GM19438 (cell line): Measurements from ENCODE around the gene CCN6.

ENCODE experiments used
- ATAC-seq: cut with Tn5 transposase; IDR thresholded peaks from one replicate; pipeline ENCODE4 v1.9.1; 2021; ENCODE audit warnings: low read depth; ENCODE audit not compliant: unreplicated experiment

Gene CCN6

DNA sequence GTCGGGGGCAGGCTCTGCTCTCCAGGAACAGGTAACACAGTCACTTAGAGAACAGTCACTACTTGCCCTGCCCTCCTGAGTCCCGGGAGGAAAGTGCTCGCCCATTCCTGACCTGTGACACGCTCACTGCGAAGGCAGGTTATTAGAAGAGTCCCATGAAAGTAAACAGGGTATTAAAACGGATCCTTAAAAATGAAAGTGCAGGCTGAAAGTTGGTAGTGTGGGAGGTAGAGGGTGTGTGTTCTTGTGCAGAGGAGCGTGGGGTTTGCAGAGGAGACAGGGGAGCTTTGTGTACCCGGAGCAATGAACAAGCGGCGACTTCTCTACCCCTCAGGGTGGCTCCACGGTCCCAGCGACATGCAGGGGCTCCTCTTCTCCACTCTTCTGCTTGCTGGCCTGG is at the start of gene CCN6:
Gene CCN6, plus strand, starts transcription at position 104 of the 400 bp plus-strand sequence. Its CDS starts 254 bp downstream, at position 358.
- no peak for ATAC-seq

DNA sequence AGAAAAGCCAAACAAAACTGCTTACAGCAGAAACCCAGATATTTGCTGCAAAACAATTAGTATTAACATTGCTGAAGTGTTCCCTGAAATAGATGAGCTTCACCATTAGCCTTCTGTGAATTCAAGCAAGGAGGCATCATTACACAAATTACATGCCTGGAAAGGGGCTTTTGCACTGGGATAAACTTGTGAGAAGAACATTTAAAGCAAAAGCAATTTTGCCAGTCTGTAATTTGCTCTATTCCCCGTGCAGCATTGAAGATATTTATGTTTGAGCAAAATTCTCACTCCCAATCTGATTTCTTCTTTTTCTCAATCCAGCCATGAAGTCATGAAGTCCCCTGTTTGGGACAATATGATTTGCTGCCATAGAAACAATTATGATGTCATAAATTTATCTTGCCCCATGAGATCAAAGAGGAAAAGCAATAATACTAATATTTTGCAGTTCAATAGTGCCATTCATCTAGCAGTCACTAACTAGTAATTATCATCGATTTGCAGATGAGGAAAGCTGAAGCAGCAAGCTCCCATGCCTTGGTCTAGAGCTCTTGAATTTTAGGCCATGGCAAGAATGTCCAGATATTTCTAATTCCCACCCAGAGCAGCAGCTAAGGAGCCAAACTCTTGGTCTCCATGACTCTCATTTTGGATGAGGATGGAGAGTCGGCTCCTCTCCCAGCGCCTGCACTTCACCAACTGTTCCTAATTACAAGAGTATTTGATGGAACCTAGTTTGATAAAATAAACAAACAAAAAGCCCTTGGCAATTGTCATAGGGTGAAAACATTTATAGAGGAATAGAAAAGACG is 49.5 kb upstream of the CCN6 start:
- ATAC-seq, result no peak

DNA sequence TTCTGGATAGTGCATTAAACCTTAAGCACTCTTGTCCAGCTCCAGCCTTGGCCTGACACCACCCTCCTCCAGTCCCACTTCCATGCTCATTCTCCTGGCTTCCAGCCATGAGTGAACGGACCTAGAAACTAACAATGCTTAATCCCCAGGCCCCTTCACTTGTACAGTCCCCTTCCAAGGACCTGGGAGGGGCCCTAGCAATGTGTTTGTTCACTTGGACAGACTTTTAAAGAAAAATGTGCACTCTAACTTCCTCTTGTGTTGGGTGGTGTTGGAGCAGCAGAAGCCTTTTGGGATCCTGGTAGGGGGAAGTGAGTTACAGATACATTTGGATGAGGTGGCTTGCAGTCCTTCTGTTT is 48.9 kb upstream of the CCN6 start:
- ATAC-seq, result no peak

DNA sequence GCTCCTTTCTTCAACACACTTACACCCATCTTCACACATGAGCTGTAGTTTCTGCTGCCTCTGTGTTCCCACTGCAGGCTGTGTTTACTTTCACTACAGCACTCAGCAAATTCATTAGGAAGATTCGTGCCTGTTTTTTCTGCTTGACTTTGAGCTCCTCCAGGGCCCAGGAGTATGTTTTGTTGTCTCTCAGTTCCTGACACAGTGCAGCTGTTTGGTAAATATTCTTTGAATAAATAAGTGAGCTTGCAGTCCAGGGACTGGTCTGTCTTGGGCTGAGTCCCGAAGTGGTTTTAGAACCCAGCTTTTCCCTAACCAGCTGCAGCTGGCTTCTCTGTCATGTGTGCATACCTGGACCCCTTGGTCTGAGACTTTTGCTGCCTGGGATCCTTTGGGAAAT is 46.6 kb upstream of the CCN6 start:
- no peak for ATAC-seq

DNA sequence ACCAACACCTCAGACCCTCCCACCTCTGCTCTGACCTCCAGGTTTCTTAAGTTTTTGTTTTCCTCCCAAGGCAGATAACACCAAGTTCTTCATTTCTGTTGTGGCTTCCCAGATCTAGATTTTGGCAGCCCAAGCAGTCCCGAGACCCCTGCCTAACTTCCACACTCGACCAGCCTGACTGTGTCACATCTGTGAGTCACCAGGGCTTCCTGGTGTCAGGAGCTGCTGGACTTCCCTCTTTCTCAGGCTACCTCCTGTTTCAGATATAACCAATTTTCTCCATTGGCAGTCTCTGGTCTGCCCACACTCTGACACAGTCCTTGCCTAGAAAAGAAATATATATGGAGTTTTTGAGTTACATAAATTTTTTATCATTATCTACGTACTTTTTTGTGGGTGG is 46.1 kb upstream of the CCN6 start:
- no peak for ATAC-seq

DNA sequence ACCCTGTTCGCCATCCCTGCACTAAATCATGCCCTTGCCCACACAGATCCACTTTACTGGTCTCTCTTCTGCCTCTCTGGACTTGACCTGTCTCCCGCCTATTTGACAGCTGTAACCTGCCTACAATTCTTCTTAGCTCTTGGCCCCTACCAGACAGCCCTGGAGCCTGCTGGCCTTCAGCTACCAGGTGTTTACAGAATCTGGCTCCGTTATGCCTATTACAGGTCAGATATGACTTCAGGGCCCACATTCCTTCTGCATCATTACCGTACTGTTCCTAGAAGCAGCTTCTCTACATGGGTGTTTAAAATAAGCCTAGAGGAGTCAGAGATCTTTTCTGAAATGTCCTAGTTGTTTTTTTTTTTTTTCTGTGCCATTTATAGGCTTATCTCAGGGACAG is 45.4 kb upstream of the CCN6 start:
- ATAC-seq, result no peak

DNA sequence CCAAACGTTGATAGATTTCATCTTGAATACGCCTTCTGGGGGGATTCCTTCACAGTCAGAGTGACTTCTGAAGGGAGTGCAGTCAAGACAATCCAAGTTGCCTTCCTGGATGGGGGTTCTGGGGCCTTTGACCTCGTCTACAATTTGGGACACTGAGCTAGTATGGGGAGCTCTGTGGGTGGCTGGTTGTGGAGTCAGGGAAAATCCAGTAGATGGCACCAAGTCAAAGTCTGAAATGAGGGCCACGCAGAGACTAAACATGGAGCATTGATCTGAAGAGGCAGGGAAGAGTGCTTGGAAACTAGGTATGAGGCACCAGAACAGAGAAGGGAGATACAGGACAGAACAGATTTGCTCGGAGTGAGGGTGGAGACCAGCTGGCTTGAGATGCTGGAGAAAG is 43.6 kb upstream of the CCN6 start:
- ATAC-seq, result no peak

DNA sequence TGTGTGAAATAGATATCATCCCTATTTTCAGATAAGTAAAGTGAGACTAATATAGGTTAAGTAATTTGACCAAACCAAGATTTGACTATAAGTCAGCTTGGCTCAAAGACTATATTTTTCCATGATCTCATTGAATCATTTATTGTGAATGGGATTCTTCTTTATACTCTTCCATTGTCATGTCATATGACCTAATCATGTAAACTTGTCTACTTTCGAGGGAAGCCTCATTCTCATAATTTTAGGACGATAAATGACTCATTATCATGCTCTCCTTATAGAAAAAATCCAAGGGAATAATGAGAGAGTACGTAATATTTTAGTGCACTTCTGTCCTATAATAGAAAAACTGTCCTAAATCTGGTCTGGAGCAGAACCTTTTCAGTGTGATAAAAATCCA is 40.9 kb upstream of the CCN6 start:
- ATAC-seq, result no peak

DNA sequence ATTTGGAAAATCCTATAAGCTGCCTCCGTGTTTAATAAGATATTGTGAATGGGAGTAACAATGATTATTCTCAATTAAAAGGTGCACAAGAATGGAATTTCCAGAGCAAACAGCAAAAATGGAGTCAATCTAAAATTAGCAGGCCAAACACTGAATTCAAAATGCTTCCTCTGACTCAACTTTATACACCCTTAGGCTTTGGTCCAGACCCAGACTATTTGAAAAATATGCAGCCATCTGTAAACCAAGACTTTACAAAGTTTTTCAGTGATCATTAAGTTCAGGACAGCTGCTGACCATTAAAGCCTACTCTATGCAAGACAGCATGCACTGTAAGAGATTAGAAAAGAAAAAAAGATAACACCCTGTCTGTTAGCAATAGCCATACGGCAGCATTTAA is 39.4 kb upstream of the CCN6 start:
- no peak for ATAC-seq

DNA sequence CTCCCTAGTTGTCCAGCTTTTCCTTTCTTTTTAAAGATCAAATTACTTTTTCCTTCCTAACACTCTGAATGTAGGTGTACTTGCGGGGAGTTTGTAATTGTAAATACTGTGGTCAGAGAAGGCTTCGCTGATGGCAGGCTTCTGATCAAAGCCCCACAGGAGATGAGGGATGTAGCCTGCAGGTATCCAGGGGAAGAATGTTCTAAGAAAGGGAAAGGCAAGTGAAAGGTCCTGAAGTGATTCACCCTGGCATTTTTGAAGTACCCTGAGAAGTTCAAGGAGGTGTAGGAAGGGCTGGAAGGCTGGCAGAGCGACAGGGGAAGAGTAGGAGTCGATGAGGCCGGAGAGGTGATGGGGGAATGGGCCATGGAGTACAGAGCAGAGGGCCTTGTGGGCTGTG is 38.2 kb upstream of the CCN6 start:
- no peak for ATAC-seq

DNA sequence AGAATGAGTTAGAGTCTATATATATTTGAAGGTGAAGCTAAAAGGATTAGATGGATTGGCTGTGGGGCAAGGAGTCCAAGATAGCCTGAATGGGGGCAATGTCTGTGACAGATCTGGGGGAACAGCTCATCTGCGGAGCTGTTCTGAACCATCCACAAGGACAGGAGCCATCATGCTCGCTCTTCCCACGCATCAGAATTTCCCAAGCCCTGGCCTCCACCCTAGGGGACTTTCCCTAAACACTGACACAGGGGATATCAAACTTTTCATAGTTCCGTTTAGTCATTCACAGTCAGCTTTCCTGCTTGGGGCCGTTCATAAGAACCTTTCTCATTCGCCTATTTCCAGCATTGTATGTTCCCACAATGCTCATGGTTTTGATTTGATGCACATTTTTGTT is 37.6 kb upstream of the CCN6 start:
- no peak for ATAC-seq

DNA sequence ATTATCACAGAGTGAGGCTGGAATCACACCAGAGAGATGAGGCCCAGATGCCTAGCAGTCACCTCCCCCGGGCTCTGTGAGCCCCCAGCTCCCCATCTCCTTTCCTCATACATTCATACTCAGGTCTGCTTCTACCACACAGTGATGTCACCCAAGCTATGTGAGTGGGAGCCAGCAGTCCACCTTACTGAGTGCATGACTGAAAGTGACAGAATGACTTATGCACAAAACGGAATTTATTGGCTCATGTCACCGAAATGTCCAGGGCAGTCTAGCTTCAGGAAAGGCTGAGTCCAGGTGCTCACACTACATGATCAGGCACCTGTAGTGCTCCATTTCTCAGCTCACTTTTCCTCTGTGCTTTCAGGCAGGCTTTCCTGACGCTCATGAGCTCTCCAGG is 36.7 kb upstream of the CCN6 start:
- no peak for ATAC-seq

DNA sequence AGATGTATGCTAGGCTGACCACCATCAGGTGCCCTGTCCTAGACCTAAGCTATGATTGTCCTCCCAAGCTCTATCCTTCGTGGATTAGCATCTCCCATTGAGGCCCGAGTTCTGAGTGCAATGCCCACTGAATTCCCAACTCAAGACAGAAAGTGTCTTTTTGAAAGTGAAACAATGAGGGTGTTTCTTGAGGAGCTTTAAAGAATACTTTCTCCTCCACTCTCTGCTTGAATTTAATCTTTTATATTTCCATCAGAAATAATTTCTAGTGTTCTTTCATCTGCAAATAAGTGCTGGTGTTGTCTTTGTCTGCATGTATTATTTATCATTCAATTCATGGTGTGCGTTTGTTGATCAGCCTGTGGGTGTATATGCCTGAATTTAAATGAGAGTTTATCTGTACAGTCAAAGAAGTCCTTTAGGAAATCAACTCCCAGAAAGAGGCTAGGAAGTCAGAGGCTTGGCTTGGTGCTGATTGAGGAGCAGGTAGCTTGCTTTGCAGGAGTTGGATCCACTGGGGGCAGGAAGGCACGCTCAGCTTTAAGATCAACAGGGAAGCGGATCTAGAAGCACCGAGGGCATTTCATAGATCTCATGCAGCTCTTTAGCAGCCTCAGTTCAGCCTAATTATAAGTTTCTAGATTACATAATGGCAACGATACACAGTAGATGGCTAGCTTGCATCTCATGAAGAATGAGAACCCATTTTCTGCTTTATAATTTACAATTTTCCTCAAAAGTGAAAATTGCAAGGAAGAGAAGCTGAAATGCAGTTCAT is 36.0 kb upstream of the CCN6 start:
- ATAC-seq, result no peak

DNA sequence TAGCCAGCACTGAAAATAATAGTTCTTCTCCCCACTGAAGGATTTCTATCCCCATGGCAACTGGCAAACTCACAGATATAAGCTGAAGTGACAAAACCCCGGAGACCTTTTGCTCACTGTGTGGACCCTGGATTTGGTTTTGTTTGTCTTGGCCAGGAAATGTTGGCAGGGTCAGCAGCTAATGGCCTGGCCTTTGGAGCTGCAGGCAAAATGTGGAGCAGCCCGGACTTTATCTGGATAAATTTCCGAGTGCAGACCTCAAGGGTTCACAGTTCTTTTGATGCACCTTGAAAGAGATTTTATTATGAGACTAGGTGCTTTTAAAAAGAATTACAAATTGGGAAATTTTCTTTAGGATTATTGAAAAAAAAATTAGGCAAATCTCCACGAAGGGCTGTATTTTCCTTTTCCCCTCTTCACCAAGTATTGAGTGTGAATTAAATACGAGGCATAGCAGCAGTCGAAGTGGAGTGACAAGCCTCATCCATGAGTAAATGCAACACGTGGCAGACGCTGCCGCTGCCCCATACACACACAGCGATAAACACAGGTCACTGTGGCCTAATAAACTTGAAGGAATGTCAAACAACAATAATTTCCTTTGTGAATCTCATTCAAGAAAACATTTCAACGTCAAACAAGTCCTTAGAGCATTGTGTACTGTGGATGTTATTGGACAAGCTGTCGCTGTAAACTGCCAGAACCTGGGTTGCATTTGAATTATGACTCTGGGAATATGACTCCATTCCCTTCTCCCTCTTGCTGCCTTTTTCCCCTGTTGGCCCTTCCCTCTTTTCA is 35.1 kb upstream of the CCN6 start:
- no peak for ATAC-seq

DNA sequence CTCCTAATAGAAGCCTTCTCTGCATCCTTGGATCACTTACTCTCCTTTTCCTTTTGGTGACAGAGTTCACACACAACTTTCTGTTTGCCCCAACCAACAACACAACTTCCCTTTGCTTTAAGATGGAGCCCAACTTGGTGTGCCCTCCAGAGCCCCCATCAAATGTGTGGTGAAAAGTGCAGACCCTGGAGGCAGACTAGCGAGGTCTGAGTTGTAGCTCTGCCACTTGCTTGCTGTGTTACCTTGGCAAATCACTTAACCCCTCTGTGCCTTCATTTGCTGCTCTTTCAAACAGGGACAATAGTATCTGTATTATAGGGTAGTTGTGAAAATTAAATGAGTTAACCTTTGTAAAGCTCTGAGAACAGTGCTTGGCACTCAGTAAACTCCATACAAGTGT is 34.3 kb upstream of the CCN6 start:
- no peak for ATAC-seq

DNA sequence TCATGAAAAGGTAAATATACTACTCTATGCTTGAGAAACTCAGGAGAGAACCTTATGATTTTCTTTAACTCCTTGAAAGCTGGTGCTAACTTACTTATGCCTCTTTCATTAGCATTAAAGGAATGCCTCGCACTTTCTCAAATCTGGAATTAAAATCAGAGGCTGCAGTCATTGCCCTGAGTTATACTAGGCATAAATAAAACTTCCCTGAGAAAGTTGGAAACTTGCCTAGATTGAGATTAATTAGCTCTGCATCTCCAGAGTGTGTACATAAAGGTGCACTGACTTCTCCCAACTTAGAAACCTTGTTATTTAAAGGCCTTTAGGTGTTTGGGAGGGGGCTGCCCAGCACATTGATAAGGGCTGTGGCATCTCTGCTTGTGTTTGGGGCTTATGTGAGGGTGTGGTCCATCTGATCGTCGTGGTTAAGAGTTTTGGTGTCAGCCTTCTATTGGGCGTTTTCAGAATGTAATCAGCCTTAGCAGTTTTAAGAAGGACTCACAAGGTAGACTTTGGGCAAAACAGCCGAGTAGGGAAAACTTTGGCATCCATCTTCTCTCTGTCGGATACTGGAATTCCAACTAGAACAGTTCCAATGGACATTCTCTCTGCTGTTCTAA is 32.1 kb upstream of the CCN6 start:
- no peak for ATAC-seq

DNA sequence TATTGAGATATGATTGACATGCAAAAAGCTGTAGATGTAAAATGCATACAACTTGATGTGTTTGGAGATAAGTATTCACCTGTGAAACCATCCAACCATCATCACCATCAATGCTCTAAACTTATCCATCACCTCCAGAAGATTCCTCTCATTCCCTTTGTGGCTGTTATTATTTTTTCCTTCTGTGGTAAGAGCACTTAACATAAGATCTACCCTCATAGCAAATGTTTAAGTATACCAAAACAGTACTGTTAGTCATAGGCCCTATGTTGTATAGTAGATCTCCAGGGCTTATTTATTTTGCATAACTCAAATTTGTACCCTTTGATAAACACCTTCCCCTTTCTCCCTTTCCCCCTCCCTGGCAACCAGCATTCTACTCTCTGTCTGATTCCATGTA is 31.2 kb upstream of the CCN6 start:
- no peak for ATAC-seq

DNA sequence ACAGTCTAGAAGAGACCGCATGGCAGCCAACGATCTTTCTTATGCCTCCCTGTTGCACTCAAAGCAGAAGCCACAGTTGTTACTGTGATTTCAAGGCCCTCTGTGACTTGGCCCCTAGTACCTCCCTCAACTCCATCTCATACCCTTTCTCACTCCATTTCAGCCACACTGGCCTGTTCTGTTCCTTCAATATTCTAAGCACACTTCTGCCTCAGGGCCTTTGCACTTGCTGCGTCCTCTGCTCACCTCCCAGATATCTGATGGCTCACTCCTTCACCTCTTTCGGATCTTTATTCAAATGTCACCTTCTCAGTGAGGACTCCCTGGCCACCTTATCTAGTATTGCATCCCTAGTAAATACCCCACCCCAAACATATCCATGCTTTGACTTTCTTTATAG is 29.4 kb upstream of the CCN6 start:
- no peak for ATAC-seq

DNA sequence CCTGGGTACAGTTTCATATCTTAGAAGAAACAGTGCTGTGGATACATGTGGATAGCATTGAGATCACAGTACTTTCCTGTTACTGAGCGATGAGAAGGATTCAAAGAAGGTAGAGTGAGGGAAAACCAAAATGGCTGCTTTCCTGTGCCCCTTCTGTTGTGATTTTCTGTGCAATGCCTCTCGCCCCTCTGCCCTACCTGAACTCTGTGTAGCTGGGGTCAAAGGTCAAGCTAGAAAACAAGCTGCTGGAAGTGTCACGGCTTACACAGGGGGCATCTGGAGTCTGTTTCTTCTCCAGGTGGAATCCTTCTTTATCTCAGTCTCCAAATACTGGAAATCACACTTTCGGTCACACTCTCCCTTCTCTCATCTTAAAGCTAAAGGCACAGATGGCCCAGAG is 27.0 kb upstream of the CCN6 start:
- no peak for ATAC-seq

DNA sequence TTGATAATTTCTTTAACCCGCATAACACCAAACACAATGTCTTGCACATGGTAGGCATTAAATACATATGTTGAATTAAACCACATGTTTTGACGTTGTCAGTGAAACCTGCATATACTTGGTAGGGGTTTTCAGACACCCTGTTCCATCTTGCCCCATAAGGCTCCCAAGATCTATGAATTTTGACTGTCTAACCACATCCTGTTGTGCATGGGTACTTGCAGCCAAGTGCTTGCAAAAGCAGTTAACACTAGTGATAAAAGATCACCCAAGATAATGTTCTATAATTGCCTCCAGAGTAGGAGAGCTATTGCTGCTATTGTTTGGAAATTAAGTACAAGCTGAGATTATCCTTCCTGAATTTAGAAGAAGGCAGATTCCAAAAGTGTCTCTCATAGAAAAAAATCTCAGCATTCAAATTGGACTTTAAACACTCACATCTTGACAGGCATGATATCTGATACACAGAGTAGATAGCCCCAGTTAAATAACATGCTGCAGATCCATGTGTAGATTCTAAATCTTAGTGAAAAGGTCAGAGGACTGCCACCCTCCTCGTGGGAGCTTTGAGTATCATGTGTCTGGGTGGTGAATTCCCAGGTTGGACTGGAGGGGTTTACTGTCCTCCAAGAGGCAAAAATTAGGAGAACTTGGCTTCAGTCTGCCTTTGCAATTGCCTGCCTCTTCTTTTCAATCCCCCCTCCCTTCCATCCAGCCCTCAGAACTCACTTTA is 25.8 kb upstream of the CCN6 start:
- no peak for ATAC-seq
